ENCODE measurements around the gene CHST8.

Gene CHST8

DNA sequence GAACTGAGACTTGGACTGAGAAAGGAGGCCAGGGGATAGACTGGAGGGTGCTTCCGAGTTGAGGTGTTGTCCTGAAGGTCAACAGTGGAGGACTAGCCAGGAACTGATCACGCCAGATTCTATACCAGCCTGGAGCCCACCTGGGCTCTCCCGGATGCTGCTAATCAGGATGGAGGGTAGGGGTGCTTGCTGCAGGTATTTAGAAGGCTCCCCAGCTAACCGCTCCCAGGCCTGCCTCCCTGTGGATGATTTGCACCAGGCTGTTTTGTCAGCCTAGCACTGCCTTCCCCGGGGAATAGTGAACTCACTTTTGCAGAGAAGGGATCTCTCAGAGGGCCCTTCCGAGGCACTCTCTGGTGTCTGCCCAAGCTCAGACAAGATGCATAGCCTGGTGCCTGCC, 114.4 kb downstream of the CHST8 start:
- no peak overlapping the region for H4K8ac ChIP-seq (ENCODE audit: low read depth, low read length)
- no peak overlapping the region for H4K12ac ChIP-seq (ENCODE audit: low read depth, low read length)
- no peaks in the 10 kb centered on the region for H3K36me3 ChIP-seq (ENCODE audit: control insufficient read depth in 1 of 2, insufficient read depth in 2 of 2, low read length in 2 of 2)
- H2BK12ac ChIP-seq (ENCODE audit: low read length) = no peak overlapping the region
- H3K18ac ChIP-seq (ENCODE audit: low read length) = no peak overlapping the region
- H4K91ac ChIP-seq (ENCODE audit: low read depth, low read length) = no peak overlapping the region
- H3K27me3 ChIP-seq (ENCODE audit: insufficient read depth, low read length) = no peaks in the 10 kb centered on the region
- peaks cover 5% of the 10 kb centered on the region for H3K9me3 ChIP-seq (ENCODE audit: insufficient read depth, low read depth, low read length)
- H3K27ac ChIP-seq (ENCODE audit: low read depth, low read length) = no peak overlapping the region
- no peak overlapping the region for H2AK5ac ChIP-seq (ENCODE audit: low read length)
- WGBS (ENCODE audit: extremely low coverage, insufficient coverage, insufficient read length) = no CpG with 5 or more reads among the region's 6 CpGs
- no peaks in the 10 kb centered on the region for H3K79me2 ChIP-seq (ENCODE audit: control insufficient read depth, insufficient read depth, low read length, poor library complexity)
- H3K4me3 ChIP-seq (ENCODE audit: low read depth, low read length) = no peak overlapping the region
- H2BK5ac ChIP-seq (ENCODE audit: low read depth, low read length, poor library complexity) = no peak overlapping the region
- H3K9ac ChIP-seq (ENCODE audit: low read length) = no peak overlapping the region
- H3K23ac ChIP-seq (ENCODE audit: low read length) = no peak overlapping the region
- no peak for DNase-seq
- H3K79me1 ChIP-seq (ENCODE audit: low read length) = no peaks in the 10 kb centered on the region
- H2BK120ac ChIP-seq (ENCODE audit: insufficient read depth, low read length, poor library complexity) = no peak overlapping the region
- no peak overlapping the region for H3K14ac ChIP-seq (ENCODE audit: low read length)
- no peak overlapping the region for H3K4me2 ChIP-seq (ENCODE audit: low read length)
- H3K4me1 ChIP-seq (ENCODE audit: control insufficient read depth in 1 of 2, insufficient read depth in 2 of 2, low read length in 2 of 2) = no peaks in the 10 kb centered on the region
- no peak overlapping the region for H3K4ac ChIP-seq (ENCODE audit: low read depth, low read length)
- no peak overlapping the region for H2AFZ ChIP-seq (ENCODE audit: insufficient read depth, low read length, poor library complexity)

DNA sequence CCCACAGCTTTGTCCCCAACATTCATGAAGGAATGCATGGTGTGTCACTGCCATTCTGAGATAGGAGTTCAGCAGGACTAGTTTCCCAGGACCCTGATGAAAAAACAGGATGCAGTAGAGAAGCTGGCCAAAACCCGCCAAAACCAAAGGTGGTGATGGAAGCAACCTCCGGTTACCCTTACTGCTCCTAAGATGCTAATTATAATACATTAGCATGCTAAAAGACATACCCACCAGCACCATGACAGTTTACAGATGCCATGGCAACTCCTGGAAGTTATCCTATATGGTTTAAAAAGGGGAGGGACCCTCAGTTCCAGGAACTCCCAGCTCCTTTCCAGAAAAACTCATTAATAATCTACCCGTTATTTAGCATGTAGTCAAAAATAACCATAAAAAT, 115.0 kb downstream of the CHST8 start:
- no peak overlapping the region for H4K91ac ChIP-seq (ENCODE audit: low read depth, low read length)
- H3K27me3 ChIP-seq (ENCODE audit: insufficient read depth, low read length) = no peaks in the 10 kb centered on the region
- H3K4me2 ChIP-seq (ENCODE audit: low read length) = no peak overlapping the region
- no peak for DNase-seq
- no peak overlapping the region for H2BK120ac ChIP-seq (ENCODE audit: insufficient read depth, low read length, poor library complexity)
- H3K9me3 ChIP-seq (ENCODE audit: insufficient read depth, low read depth, low read length) = peaks cover 3% of the 10 kb centered on the region
- no peak overlapping the region for H3K27ac ChIP-seq (ENCODE audit: low read depth, low read length)
- no peaks in the 10 kb centered on the region for H3K79me1 ChIP-seq (ENCODE audit: low read length)
- no peak overlapping the region for H3K4ac ChIP-seq (ENCODE audit: low read depth, low read length)
- H3K4me3 ChIP-seq (ENCODE audit: low read depth, low read length) = no peak overlapping the region
- no peak overlapping the region for H3K23ac ChIP-seq (ENCODE audit: low read length)
- H3K36me3 ChIP-seq (ENCODE audit: control insufficient read depth in 1 of 2, insufficient read depth in 2 of 2, low read length in 2 of 2) = no peaks in the 10 kb centered on the region
- H2BK12ac ChIP-seq (ENCODE audit: low read length) = no peak overlapping the region
- no CpG with 5 or more reads among the region's 3 CpGs for WGBS (ENCODE audit: extremely low coverage, insufficient coverage, insufficient read length)
- H3K4me1 ChIP-seq (ENCODE audit: control insufficient read depth in 1 of 2, insufficient read depth in 2 of 2, low read length in 2 of 2) = no peaks in the 10 kb centered on the region
- no peak overlapping the region for H4K8ac ChIP-seq (ENCODE audit: low read depth, low read length)
- H3K9ac ChIP-seq (ENCODE audit: low read length) = no peak overlapping the region
- H3K79me2 ChIP-seq (ENCODE audit: control insufficient read depth, insufficient read depth, low read length, poor library complexity) = no peaks in the 10 kb centered on the region
- no peak overlapping the region for H3K14ac ChIP-seq (ENCODE audit: low read length)
- H2AFZ ChIP-seq (ENCODE audit: insufficient read depth, low read length, poor library complexity) = no peak overlapping the region
- no peak overlapping the region for H2BK5ac ChIP-seq (ENCODE audit: low read depth, low read length, poor library complexity)
- H4K12ac ChIP-seq (ENCODE audit: low read depth, low read length) = no peak overlapping the region
- H3K18ac ChIP-seq (ENCODE audit: low read length) = no peak overlapping the region
- H2AK5ac ChIP-seq (ENCODE audit: low read length) = no peak overlapping the region

DNA sequence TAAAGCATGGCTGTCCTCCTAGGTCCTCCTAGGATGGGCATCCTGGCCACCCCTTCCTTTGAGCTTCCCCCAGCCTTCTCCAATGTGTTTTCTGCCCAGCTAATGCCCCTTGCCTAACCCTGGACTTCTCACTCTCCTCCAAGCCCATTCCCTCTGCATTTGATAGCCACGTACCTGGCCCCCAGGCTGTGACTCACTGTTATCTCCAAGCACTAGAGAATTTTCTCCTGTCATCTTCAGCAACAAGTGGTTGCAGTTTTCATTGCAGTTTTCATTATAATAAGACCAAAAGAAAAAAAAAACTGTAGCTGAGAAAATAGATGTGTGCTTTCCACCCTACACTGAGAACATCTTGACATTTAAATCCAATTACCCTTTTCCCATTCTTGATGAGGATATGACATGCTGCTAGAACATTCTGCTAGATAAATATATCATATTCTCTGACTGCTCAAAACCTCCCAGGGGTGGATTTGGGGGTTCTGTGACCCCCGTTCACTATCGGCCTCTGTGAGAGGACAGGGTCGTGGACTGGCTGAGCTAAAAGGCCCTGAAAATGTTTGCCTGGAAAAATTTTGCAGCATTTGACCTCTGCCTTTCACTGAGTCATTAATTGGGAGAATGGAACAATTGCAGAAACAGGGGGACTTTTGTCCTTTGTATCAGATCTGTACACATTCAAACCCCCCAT, 116.1 kb downstream of the CHST8 start:
- Histone ChIP-seq H2AK5ac (ENCODE audit: low read length) (no peak overlapping the region), H2BK12ac (ENCODE audit: low read length) (no peak overlapping the region), H3K4me2 (ENCODE audit: low read length) (no peak overlapping the region), H3K4me1 (ENCODE audit: control insufficient read depth in 1 of 2, insufficient read depth in 2 of 2, low read length in 2 of 2) (no peaks in the 10 kb centered on the region), H4K12ac (ENCODE audit: low read depth, low read length) (no peak overlapping the region), H3K79me1 (ENCODE audit: low read length) (no peaks in the 10 kb centered on the region), H2BK5ac (ENCODE audit: low read depth, low read length, poor library complexity) (no peak overlapping the region), H3K4ac (ENCODE audit: low read depth, low read length) (no peak overlapping the region), H3K27ac (ENCODE audit: low read depth, low read length) (no peak overlapping the region), H3K23ac (ENCODE audit: low read length) (no peak overlapping the region), H4K91ac (ENCODE audit: low read depth, low read length) (no peak overlapping the region), H3K18ac (ENCODE audit: low read length) (no peak overlapping the region), H3K9ac (ENCODE audit: low read length) (no peak overlapping the region), H3K27me3 (ENCODE audit: insufficient read depth, low read length) (no peaks in the 10 kb centered on the region), H3K4me3 (ENCODE audit: low read depth, low read length) (no peak overlapping the region), H2BK120ac (ENCODE audit: insufficient read depth, low read length, poor library complexity) (no peak overlapping the region), H2AFZ (ENCODE audit: insufficient read depth, low read length, poor library complexity) (no peak overlapping the region), H3K14ac (ENCODE audit: low read length) (no peak overlapping the region), H3K79me2 (ENCODE audit: control insufficient read depth, insufficient read depth, low read length, poor library complexity) (no peaks in the 10 kb centered on the region), H3K36me3 (ENCODE audit: control insufficient read depth in 1 of 2, insufficient read depth in 2 of 2, low read length in 2 of 2) (no peaks in the 10 kb centered on the region), H3K9me3 (ENCODE audit: insufficient read depth, low read depth, low read length) (no peaks in the 10 kb centered on the region), H4K8ac (ENCODE audit: low read depth, low read length) (no peak overlapping the region)
- WGBS (ENCODE audit: extremely low coverage, insufficient coverage, insufficient read length) = no CpG with 5 or more reads among the region's 4 CpGs
- DNase-seq = no peak

DNA sequence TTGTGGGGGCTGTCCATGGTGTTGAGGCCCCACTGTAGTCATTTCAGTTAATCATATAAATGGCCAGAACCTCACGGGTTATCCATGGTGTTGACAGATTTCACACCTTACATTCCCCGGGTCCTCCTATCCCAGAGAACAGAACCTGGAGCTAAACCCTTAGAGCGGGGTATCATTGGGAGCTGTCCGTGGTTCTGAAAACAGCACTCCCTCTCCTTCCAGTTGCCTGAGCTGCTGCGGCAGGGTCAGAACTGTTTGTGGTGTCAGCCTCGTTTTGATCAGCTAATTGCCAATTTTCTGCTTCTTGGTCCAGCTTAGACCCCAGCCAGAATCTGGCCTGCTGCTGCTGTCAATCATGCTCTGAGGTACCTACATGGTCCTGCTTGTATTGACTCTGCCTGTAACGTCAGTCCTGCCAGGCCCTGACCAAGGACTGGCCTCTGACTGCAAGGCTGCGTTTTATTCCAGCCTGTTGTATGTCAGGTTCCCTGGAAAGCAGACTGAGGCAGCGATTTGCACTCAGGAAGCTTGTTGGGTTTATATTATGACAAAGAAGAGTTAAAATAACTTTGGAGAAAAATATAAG, 119.2 kb downstream of the CHST8 start:
- no peak overlapping the region for H2AK5ac ChIP-seq (ENCODE audit: low read length)
- no peak overlapping the region for H3K4me3 ChIP-seq (ENCODE audit: low read depth, low read length)
- no peaks in the 10 kb centered on the region for H3K79me1 ChIP-seq (ENCODE audit: low read length)
- no peak overlapping the region for H3K9ac ChIP-seq (ENCODE audit: low read length)
- H3K4me2 ChIP-seq (ENCODE audit: low read length) = no peak overlapping the region
- no peak overlapping the region for H2BK12ac ChIP-seq (ENCODE audit: low read length)
- H2BK5ac ChIP-seq (ENCODE audit: low read depth, low read length, poor library complexity) = no peak overlapping the region
- H4K8ac ChIP-seq (ENCODE audit: low read depth, low read length) = no peak overlapping the region
- no peaks in the 10 kb centered on the region for H3K27me3 ChIP-seq (ENCODE audit: insufficient read depth, low read length)
- H3K18ac ChIP-seq (ENCODE audit: low read length) = no peak overlapping the region
- H4K91ac ChIP-seq (ENCODE audit: low read depth, low read length) = no peak overlapping the region
- DNase-seq = peak in 1 of 2 donors; percentile 58
- H3K79me2 ChIP-seq (ENCODE audit: control insufficient read depth, insufficient read depth, low read length, poor library complexity) = no peaks in the 10 kb centered on the region
- H3K4ac ChIP-seq (ENCODE audit: low read depth, low read length) = no peak overlapping the region
- no peaks in the 10 kb centered on the region for H3K9me3 ChIP-seq (ENCODE audit: insufficient read depth, low read depth, low read length)
- no peaks in the 10 kb centered on the region for H3K36me3 ChIP-seq (ENCODE audit: control insufficient read depth in 1 of 2, insufficient read depth in 2 of 2, low read length in 2 of 2)
- no peak overlapping the region for H2BK120ac ChIP-seq (ENCODE audit: insufficient read depth, low read length, poor library complexity)
- H4K12ac ChIP-seq (ENCODE audit: low read depth, low read length) = no peak overlapping the region
- no peaks in the 10 kb centered on the region for H3K4me1 ChIP-seq (ENCODE audit: control insufficient read depth in 1 of 2, insufficient read depth in 2 of 2, low read length in 2 of 2)
- WGBS (ENCODE audit: extremely low coverage, insufficient coverage, insufficient read length) = no CpG with 5 or more reads among the region's 9 CpGs
- H3K14ac ChIP-seq (ENCODE audit: low read length) = no peak overlapping the region
- no peak overlapping the region for H3K27ac ChIP-seq (ENCODE audit: low read depth, low read length)
- no peak overlapping the region for H3K23ac ChIP-seq (ENCODE audit: low read length)
- H2AFZ ChIP-seq (ENCODE audit: insufficient read depth, low read length, poor library complexity) = no peak overlapping the region

All from trophoblast cell (in vitro differentiated cells and primary cell).